ENCODE data around the gene DPF3.

DNA sequence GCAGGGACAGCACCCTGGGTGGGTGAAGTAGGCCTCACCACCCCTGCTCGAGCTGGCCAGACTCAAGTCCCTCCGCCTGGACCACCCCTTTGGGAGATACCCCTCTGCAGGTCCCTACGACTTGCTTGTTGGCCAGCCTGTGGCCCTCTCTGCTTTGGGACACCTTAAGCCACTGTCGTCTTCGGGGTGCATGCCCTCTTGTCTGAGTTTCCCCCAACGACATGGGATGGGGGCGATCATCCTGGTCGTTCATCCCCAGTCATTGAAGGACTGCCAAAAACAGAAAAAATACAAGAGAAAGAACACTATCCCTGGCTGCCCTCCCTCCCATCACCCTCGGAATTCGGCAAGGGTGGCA lies 151.1 kb downstream of the DPF3 start:
- TF ChIP-seq SUZ12 (IDR thresholded peaks at IDR 0.05; ENCODE audit: extremely low read depth, insufficient read depth, insufficient read length) (no peak), ZNF274 (IDR thresholded peaks at IDR 0.05; ENCODE audit: low read depth, low read length) (no peak), YY1 (IDR thresholded peaks at IDR 0.05; ENCODE audit: insufficient read depth, insufficient read length) (no peak)
